ENCODE measurements around the gene TAPBPL.
"Not testable (repeated sequence)": the region's sequence is repeated elsewhere in the genome, so short reads cannot be mapped to it uniquely, and the experiment has no call there.

The TAPBPL gene, protein sequence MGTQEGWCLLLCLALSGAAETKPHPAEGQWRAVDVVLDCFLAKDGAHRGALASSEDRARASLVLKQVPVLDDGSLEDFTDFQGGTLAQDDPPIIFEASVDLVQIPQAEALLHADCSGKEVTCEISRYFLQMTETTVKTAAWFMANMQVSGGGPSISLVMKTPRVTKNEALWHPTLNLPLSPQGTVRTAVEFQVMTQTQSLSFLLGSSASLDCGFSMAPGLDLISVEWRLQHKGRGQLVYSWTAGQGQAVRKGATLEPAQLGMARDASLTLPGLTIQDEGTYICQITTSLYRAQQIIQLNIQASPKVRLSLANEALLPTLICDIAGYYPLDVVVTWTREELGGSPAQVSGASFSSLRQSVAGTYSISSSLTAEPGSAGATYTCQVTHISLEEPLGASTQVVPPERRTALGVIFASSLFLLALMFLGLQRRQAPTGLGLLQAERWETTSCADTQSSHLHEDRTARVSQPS

GRCh38 chr12:6451348-6452244, at the start of gene TAPBPL:
Gene TAPBPL (plus strand): TSS chr12:6452042. CDS start chr12:6452249, 207 bp downstream.
- peak; percentile 88 for DNase-seq

- DNase-seq = no peak
Measured at GRCh38 chr12:6404390-6404789, 47.5 kb upstream of the TAPBPL start.

GRCh38 chr12:6405963-6406362, 45.9 kb upstream of the TAPBPL start:
- DNase-seq = no peak

DNA sequence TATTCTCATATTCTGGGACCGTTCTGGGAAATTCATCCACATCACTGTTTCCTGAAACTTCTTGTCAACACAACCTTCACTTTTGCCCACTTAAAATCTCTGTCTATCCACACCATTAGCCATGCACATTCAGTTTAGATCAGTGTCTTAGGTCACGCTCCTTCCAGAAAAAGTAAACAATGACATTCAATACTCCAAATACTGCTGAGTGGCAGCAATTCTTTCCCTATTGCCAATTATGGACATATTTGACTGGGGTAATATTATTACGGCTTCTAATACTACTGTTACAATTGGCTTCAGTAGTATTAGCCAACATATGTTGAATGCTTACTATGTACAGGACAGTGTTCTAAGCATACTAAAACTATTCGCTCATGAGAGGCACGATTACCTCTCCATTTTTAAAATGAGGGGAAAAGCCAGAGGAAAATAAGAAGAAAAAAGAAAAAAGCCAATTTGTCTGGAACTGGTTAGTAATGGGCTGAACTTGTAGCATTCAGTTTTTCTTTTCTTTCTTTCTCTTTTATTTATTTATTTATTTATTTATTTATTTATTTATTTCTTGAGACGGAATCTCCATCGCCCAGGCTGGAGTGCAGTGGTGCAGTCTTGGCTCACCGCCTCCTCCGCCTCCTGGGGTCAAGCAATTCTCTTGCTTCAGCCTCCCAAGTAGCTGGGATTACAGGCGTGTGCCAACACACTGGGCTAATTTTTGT, 44.4 kb upstream of the TAPBPL start:
- DNase-seq = no peak

DNA sequence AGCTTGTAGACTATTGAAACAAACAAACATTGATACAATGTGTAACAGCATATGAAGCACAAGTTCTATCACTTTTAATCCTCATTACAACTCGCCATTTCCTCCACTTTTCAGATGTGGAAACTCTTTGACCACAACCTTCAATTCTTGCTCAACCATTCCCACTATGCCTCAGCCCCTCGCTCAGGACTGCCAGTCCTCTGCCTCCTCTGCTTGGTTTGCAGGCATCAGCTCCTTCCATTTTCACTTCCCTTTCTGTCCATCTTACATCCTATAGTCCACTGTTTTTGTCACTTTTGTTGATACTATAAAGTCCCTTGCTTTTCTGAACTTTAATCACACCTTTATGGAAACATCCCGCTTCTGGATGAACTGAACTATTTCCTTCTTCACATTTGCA, 35.2 kb upstream of the TAPBPL start:
- DNase-seq = no peak

DNA sequence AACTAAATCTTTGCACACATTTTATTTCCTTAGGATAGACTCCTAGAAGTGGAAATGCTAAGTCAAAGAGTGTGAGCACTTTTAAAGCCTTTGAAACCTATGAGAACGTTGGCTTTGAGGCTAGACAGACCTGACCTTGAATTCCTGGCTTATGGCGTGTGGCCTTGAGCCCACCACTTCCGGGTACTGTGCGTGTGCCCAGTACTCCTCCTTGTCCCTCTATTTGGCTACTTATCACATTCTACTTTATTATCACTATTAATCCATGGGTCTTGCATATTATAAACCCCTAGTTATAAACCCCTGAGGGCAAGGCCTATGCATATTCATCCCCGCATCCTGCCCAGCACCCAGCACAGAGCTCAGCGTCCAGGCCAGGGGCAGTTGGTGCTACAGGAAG, 33.0 kb upstream of the TAPBPL start:
- no peak for DNase-seq

- DNase-seq = no peak
Measured at GRCh38 chr12:6420364-6420763, 31.5 kb upstream of the TAPBPL start.

- DNase-seq = peak; percentile 89
Measured at GRCh38 chr12:6423267-6424007, 28.4 kb upstream of the TAPBPL start.

- no peak for DNase-seq
Measured at GRCh38 chr12:6424008-6424347, 27.9 kb upstream of the TAPBPL start.

- DNase-seq = no peak
Measured at GRCh38 chr12:6424866-6425265, 27.0 kb upstream of the TAPBPL start.

GRCh38 chr12:6425590-6426531, 26.0 kb upstream of the TAPBPL start:
- DNase-seq = peak; percentile 9

DNA sequence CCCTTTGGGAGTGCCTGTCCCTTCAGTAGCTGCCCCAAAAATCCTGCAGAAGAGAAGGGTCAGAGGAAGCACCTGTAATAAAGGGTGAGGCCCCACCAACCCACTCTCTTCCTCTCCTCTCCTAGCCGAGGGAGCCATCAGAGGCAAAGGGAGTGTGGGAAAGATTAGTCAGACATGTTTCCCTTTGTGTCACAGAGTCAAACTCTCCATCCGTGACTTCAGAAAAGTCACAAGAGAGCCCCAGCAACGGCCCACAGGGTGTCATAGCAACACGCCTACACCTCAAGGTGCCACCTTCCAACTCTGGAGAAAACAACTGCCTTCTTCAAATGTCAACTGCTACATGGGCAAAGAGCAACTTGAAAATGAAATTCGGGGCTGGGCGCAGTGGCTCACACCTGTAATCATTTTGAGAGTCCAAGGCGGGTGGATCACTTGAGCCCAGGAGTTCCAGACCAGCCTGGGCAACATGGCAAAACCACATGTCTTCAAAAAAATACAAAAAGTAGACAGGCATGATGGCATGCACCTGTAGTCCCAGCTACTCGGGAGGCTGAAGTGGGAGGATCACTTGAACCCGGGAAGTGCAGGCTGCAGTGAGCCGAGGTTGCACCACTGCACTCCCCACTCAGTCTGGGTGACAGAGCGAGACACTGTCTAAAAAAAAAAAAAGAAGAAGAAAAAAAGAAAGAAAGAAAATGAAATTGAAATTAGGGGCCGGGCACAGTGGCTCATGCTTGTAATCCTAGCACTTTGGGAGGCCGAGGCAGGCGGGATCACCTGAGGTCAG, 24.8 kb upstream of the TAPBPL start:
- DNase-seq = no peak

- DNase-seq = not testable (repeated sequence)
Measured at GRCh38 chr12:6427796-6428195, 24.0 kb upstream of the TAPBPL start.

GRCh38 chr12:6428326-6428725, 23.5 kb upstream of the TAPBPL start:
- DNase-seq = no peak

GRCh38 chr12:6430124-6430989, 21.5 kb upstream of the TAPBPL start:
- DNase-seq = peak; percentile 94

GRCh38 chr12:6432991-6433390, 18.9 kb upstream of the TAPBPL start:
- DNase-seq = no peak

DNA sequence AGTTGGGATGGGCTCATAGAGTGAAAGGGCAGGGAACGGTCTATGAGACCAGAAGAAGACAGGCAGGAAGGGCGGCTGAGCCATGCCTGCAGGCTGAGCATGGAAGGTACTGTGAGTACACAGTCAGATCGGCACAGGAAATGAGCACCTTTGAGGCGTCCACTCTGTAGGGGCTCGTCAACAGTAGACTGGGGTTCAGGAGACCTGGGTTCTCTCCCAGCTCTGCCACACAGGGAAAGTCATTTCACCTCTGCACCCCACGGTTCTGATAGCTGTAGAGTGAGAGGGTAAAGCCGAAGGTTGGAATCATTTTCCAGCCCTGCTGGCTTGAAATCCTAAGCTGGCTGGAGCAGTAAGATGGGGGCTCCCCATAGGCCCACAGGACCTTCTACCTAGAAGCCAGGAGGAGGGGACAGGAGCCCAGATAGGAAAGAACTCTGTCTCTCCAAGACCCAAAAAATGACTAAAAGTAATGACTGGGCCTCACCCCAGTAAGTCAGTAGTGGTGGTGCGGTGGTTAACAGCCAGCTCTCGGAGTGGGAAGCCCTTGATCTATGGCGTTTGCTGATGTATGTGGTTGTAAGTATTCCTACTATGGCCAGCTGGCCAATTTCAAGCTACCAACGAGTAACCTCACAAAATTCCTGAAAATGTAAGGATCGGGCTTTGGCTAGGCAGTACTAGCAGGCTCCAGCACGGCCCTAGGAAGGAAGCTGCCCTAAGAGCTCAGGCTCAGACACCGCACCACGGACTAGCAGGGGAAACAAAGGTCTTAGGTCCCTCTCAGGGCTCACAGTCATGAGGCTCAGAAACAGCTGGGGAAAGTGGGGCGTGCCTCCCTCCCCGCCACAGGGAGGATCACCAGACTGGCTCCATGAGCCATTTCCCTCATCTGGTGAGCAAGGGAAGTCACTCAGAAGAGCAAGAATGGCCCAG, 17.4 kb upstream of the TAPBPL start:
- DNase-seq = no peak

All from fibroblast of skin of right biceps (primary cell).